Measurements from ENCODE around the gene SYT15.

- no peak for TF ChIP-seq CTCF (IDR thresholded peaks at IDR 0.05; ENCODE audit: insufficient read depth, low read length)
- TF ChIP-seq POLR2AphosphoS5 (IDR thresholded peaks at IDR 0.05; ENCODE audit: low read depth), result no peak
- TF ChIP-seq GABPA (IDR thresholded peaks at IDR 0.05; ENCODE audit: low read depth), result no peak
- TF ChIP-seq REST (IDR thresholded peaks at IDR 0.05; ENCODE audit: insufficient replicate concordance, low read depth), result no peak
- TF ChIP-seq SPI1 (IDR thresholded peaks at IDR 0.05; ENCODE audit: borderline replicate concordance, low read depth), result no peak
These were observed 41.6 kb upstream of the SYT15 start for GRCh38 chr10:46537309-46537708.

All from HL-60 (cell line).